Left renal pelvis (tissue), 4 donors: Measurements from ENCODE around the gene EMSY. TPM values are rescaled to one million over a fixed set of nuclear protein-coding genes. Genes with fewer than 3 reads are reported as not detected.
"Not testable (repeated sequence)": the region's sequence is repeated elsewhere in the genome, so short reads cannot be mapped to it uniquely, and the experiment has no call there.

Source experiments
- DNase-seq, 4 donors: peaks; one replicate each; pipeline ENCODE4 v3.0.0-alpha.2; 2013; ENCODE audit warnings: low read depth in 4 of 4, low spot score in 3 of 4
- polyA plus RNA-seq, 4 donors: library from polyadenylated mRNA; unstranded; fragments of 120-200 nt; gene quantifications; one replicate each; pipeline ENCODE4 v1.2.1, GENCODE V29; 2013; ENCODE audit not compliant: insufficient read length in 4 of 4

EMSY gene
- polyA plus RNA-seq, 4 donors = 28.6 to 34.7 (median 30.3) TPM

DNA sequence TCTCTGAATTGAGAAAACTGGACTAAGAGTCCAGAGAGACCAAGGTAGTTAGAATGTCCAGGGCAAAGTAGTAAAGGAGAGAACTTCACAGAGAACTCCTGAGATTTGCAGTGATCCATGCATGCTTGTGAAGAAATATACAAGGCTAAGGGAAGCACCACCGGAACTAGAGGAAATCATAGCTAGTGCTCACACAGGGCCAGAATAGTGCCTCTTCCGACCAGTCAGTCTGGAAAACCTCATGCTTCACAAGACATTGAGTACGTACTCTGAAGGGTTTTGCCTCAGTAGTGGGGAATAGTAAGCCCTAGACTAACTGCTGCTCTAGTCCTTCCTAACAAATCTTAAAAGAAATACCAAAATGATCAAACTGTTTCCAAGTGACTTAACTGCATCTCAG is 117.7 kb downstream of the EMSY start:
- DNase-seq = no peak

DNA sequence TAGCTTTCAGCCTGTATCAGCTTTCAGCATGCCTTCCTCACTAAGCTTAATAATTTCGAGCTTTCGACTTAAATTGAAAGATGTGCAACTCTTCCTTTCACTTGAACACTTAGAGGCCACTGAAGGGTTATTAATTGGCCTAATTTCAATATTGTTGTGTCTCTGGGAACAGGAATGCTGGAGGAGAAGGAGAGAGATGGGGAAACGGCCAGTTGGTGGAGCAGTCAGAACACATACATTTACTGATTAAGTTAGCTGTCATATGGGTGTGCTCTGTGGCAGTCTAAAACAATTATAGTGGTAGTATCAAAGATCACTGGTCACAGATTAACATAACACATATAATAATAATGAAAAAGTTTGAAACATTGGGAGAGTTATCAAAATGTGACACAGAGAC is 119.5 kb downstream of the EMSY start:
- DNase-seq = no peak

DNA sequence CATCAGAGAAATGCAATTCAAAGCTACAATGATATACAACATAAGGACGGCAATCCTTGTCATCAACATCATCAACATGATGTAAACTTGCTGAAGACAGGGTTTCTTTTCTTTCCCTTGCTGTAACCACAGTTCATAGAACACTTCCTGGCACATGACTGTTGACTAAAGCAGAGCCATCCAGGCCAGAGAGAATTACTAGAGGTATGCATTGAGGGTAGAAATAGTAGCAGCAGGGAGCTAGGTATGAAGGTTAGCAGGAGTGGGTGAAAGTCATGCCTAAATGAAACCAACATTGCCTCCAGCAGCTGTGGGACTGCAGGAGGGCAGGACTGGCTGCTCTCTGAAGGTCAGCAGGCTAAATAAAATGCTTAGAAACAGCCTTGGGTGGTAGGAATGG is 122.0 kb downstream of the EMSY start:
- DNase-seq = no peak

DNA sequence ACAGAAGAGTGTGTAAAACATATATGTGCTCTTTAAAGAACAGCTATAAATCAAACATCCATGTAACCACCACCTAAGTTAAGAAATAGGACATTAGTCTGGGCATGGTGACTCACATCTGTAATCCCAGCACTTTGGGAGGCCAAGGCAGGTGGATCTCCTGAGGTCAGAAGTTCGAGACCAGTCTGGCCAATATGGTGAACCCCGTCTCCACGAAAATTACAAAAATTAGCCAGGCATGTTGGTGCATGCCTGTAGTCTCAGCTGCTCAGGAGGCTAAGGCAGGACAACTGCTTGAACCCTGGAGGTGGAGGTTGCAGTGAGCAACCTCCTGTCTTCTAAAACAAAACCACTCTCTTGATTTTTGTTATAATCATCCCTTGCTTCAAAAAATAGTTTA is 122.4 kb downstream of the EMSY start:
- no peak for DNase-seq

DNA sequence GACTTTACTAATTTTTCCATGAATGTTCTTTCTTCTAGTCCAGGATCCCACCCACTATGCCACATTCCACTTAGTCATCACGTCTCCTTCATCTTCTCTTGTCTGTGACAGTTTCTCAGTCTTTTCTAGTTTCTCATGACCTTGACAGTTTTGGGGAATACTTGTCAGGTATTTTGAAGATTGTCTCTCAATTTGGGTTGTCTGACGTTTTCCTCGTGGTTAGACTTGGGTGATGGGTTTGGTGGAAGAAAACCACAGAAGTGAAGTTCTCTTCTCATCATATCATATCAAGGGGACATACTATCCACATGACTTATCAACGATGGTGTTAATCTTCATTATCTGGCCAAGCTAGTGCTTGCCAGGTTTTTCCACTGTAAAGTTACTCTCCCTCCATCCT is 123.3 kb downstream of the EMSY start:
- DNase-seq = no peak

DNA sequence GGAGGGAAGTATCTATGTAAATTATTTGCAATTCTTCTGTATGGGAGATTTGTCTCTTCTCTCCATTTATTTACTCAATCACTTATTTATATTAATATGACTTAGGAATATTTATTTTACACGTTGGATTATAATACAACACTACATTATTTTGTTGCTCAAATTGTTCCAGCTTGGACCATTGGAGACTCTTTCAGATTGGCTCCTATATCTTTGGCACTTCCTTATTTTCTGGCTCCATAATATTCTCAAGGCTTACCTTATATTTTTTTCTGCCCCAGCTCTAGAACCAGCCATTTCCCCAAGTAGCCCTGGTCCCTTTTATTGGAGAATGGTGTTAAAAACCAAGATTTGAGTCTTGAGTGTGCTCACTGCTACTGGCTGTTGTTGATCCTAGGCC is 123.8 kb downstream of the EMSY start:
- DNase-seq = no peak

DNA sequence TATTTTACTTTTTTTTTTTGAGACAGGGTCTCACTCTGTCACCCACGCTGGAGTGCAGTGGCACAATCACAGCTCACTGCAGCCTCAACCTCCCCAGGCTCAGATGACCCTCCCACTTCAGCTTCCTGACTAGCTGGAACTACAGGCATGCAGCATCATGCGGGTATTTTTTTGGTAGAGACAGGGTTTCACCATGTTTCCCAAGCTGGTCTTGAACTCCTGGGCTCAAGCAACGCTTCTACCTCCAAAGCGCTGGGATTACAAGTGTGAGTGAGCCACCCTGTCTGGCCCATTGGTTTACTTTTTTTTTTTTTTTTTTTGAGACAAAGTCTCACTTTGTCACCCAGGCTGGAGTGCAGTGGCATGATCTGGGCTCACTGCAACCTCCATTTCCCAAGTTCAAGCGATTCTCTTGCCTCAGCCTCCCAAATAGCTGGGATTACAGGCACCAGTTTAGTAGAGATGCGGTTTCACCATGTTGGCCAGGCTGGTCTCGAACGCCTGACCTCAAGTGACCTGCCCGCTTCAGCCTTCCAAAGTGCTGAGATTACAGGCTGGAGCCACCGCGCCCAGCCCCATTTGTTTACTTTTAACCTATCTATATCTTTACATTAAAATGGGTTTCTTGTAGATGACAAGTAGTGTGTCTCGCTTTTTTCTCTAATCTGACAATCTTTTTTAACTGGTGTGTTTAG is 127.5 kb downstream of the EMSY start:
- DNase-seq = not testable (repeated sequence)

DNA sequence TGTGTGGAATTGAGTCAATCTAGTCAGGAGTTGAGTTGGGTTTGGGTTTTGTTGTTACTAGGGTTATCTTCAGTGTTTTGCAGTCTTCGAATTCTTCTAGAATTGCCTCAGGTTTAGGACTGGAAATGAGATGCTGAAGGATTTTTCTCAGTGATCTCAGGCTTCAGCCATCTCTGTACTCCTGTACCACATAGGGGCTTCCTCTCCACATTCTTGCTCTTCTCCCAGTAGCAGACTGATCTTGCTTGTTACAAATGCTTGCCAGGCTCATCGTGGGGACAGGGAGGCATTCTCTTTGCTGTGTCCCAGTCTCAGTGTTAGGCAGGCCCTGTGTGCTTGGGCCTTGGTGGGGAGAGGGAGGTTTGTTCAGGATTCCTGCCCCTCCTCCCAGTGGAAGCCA is 129.6 kb downstream of the EMSY start:
- DNase-seq = no peak

DNA sequence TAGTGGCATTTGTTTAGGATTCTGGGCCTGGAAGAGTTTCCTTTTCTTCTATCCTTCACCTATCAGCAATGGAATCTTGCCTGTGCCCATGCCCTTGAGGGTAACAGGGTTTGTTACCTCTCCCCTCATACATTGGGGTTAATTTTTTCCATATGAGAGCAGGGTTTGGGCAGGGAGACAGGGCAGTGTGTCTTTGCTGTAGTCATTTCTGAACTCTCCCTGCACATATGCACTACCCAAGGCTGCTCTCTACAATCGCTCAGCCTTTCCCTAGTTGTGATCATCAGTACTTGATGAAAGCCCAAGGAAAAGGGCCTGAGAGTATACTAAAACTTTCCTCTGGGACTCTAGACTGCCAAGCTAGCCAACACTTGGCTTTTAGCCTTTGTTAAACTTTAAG is 130.1 kb downstream of the EMSY start:
- DNase-seq = no peak

DNA sequence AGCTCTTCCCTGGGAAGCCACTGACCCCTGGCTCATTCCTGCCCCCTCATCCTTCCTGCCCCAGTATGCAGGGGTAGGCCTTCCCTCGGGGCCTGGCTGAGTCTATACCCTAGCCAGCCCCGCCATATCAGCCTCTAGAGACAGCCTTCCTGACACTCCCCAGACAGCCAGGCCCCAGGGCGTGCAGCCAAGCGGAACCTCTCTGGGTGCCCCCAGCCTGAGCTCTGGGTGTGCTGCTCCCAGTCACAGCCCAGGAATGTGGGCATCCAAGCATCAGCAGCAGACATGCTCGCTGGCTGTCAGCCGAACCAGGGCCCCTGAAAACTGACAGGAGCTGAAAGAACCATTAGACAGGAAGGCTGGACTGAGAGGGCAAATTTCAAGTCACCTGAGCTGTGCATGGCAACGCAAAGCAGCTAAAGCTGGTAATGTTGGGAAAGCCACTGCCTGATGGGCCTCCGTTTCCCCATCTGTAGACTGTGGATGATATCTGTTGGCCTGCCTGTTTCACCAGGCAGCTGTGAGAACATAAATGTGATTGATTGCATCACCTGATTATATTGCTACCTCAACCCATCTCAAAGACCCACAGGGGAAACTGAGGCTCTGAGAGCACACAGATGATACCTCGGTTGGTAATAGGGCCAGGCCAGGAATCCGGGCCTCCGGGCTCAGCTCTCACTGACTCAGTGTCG is 132.6 kb downstream of the EMSY start:
- DNase-seq = peak in 3 of 4 donors; percentile 33 to 47 (median 33)

DNA sequence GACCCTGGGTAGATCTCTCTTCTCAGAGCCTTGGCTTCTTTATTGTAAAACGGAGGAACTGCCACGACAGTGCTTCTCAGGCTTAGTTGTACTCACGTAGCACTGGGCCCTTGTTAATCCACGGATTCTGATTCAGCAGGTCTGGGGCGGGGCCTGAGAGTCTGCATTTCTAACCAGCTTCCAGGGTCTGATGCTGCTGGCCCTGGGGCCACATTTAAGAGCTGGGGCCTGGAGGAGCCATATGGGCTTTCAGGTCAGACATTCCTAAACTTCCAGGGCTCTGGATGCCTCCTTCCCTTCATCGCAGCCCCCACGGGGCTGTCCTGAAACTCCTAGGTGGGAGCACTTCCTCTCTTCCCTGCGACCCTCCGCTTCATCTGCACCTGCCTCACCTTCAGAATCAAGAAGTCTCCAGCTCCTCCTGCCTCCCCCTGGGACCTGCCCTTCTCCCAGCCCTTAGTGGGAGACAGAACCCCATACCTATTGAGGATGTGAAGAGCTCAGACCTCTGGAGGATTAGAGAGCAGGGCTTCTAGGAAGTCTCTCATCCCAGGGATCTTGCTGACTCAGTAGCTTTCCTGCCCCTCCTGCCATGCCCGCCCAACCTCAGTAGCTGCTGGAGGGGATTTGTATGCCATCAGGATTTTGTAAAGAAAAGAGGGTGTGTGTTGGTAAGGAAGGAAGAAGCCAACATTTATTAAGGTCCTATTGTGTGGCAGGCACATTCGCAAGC is 133.3 kb downstream of the EMSY start:
- DNase-seq = no peak

DNA sequence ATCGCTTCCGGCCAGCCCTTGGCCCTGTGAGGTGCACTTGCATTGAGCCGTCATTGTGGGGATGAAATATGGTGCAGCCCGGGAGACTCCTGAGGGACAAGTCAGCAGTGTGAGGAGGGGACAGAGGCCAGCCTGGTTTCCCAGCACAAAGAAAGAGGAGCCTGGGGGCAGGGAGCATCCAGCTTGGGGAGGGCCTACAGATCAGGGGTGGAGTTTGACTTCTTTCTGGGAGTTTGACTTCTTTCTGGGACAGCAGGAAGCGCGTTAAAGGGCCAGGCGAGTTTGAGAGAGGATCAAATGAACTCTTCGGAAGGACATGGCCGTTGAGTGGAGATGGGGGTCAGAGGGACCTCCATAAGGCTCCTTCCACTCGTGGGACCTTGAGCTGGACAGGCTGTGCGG is 133.8 kb downstream of the EMSY start:
- DNase-seq = peak in 2 of 4 donors; percentile 45 to 64

DNA sequence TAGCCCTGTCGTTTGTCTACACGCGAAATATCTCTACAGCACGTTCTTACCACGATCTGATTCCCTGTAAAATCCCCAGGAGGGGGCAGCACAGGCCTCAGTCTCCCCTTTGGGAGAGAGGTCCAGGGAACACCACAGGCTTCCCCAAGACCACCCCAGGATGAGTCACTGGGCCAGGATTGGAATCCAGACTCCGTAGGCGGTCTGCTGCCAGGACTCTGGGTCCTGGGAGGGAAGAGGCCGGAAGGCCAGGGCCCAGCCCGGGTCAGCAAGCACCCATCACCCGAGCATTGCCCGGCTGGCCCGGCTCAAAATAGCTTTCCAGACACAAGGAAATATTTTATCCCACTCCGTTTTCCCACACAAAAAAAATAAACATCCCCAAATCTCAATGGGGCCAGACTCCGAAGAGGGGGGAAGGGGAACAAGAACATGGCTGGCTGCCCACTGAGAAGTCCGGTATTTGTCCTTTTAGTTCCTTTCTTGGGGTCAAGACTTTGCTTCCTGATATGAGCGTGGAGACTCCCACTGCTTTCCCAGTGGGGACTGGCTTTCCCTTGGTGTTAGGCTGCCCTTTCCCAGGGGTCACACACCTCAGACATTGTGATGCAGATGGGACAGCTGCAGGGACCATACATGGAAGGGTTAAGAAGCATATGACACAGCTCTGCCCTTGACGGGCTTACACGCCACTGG is 134.4 kb downstream of the EMSY start:
- DNase-seq = peak in 2 of 4 donors; percentile 44 to 59

DNA sequence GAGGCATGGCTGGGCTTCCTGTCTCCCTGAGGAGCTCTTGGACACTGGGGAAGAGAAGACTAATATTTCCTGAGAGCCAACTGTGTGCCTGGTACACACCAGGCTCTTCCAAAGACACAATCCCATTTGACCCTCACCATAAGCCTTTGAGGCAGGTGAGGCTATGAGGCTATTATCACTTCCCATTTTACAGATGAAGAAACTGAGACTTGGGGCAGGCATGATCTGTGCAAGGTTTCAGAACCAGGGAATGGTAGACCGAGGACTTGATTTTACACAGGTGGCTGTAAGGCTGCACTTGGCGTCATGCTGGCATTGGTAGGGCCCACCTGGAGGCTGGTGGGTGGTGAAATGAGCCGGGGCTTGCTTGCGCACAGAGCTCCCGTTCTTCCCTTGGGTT is 134.9 kb downstream of the EMSY start:
- DNase-seq = no peak

DNA sequence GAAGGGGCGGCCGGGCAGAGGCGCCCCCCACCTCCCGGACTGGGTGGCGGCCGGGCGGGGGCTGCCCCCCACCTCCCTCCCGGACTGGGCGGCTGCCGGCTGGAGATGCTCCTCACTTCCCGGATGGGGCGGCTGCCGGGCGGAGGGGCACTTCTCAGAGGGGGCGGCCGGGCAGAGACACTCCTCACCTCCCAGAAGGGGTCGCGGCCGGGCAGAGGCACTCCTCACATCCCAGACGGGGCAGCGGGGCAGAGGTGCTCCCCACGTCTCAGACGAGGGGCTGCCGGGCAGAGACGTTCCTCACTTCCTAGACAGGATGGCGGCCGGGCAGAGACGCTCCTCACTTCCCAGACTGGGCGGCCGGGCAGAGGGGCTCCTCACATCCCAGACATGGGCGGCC is 137.7 kb downstream of the EMSY start:
- DNase-seq = not testable (repeated sequence)

DNA sequence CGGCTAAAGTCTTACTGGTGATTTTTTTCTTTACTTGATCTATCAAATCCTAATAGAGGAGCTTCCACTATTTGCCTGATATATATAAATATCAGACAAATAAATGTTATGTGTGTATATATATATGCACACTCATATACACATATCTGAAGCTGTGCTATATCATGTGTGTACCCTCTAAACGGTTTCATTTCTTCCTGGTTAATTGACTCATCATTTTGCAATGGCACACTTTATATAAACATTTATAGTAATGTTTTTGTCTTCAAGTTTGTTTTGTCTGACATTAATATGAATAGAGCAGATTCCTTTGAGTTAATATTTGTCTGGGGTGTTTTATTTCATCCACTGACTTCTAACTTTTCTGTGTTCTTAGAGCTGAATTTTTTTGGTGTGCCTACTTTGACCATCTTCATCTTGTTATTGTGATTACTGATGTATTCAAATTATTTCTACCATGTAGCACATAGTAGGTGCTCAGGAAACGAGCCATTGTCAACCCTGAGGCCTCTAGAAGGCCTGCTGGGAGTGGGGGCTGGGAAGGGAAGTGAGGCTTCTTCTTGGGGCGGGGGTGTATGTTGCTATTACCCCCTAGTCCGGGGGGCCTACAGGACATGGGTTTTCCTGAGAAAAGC is 143.1 kb downstream of the EMSY start:
- no peak for DNase-seq

DNA sequence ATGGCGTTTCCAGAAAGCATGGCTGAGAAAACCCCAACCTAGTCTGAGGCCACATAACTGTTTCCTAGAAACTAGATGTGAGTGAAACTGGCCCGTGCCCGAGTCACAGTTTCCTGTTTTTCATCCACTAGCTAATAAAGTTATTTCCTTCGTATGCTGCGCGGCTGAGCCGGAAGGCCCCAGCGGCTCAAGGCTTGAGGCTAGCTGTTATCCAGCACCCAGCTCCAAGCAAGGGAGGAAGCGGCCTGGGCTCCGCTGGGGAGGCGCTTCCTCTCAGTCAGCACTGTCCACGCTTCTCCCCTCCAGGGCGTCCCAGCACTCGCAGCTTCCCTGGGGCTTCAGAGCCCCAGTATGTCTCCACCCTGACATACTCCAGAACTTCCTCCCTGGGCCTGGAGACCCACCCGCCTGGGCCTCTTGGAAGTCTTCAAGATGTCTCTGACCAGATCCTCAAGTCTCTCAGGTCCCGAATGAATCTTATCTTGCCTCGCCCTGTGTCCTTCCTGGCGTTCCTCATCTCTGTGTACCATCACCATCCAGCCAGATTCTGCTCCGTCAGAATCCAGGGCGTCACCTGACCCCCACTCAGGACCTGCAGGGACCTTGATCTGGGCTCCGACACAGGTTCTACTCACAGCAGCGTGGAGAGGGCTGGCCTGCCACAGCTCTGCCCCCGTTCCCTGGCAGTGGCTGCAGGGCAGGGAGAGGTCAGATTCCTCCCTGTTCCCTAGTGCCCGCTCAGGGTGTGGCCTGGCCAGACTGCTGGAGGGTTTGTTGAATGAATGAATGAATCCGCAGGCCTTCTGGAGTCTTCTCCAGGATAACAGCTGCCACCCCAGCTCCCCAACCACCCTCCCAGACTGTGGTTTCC is 143.9 kb downstream of the EMSY start:
- DNase-seq = no peak

DNA sequence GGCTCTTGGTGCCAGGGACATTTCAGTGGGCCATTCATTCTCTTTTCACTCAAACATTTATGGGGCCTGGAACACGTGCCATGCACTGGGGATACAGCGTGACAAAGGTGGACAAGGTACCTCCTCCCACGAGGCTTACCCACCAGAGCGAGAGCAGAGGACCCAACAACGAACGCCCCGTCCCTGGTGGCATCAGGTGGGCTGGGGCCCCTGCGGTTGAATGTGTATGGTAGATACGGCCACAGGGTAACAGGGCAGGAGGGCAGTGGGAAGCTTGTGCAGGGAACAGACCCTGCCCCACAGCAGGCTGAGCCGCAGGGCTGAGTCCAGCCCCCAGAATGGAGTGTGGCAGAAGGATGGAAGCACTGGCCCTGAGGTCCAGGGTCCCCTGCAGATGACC is 144.7 kb downstream of the EMSY start:
- DNase-seq = no peak
